ENCODE results near the gene TRPV2.

The TRPV2 gene

GRCh38 chr17:16425698-16426659, 10.6 kb downstream of the TRPV2 start:
- no peak overlapping the region for H3K9ac ChIP-seq (ENCODE audit: insufficient read length, low read depth)
- H3K36me3 ChIP-seq (ENCODE audit: insufficient read depth, insufficient read length, low read length) = no peaks in the 10 kb centered on the region
- no peaks in the 10 kb centered on the region for H3K27me3 ChIP-seq (ENCODE audit: insufficient read depth, insufficient read length)
- H3K4me1 ChIP-seq (ENCODE audit: insufficient read depth, insufficient read length) = peaks cover 8% of the 10 kb centered on the region
- no peaks in the 10 kb centered on the region for H3K9me3 ChIP-seq (ENCODE audit: insufficient read depth, low read length)
- no peak overlapping the region for H3K4me3 ChIP-seq (ENCODE audit: insufficient read length, low read depth)
- TF ChIP-seq ZNF274 (IDR thresholded peaks at IDR 0.05; ENCODE audit: low read depth, low read length) = no peak
- no peak for TF ChIP-seq YY1 (IDR thresholded peaks at IDR 0.05; ENCODE audit: insufficient read depth, insufficient read length)
- no peak for TF ChIP-seq SUZ12 (IDR thresholded peaks at IDR 0.05; ENCODE audit: extremely low read depth, insufficient read depth, insufficient read length)
- no peak for DNase-seq (ENCODE audit: low read depth, low spot score)

GRCh38 chr17:16427020-16427419, 11.6 kb downstream of the TRPV2 start:
- Histone ChIP-seq H3K27me3 (ENCODE audit: insufficient read depth, insufficient read length) (no peaks in the 10 kb centered on the region), H3K4me1 (ENCODE audit: insufficient read depth, insufficient read length) (peaks cover 8% of the 10 kb centered on the region), H3K4me3 (ENCODE audit: insufficient read length, low read depth) (no peak overlapping the region), H3K9ac (ENCODE audit: insufficient read length, low read depth) (no peak overlapping the region), H3K9me3 (ENCODE audit: insufficient read depth, low read length) (no peaks in the 10 kb centered on the region), H3K36me3 (ENCODE audit: insufficient read depth, insufficient read length, low read length) (no peaks in the 10 kb centered on the region)
- TF ChIP-seq SUZ12 (IDR thresholded peaks at IDR 0.05; ENCODE audit: extremely low read depth, insufficient read depth, insufficient read length) (no peak), YY1 (IDR thresholded peaks at IDR 0.05; ENCODE audit: insufficient read depth, insufficient read length) (no peak), ZNF274 (IDR thresholded peaks at IDR 0.05; ENCODE audit: low read depth, low read length) (no peak)
- no peak for DNase-seq (ENCODE audit: low read depth, low spot score)

GRCh38 chr17:16428098-16428882, 12.9 kb downstream of the TRPV2 start:
- Histone ChIP-seq H3K9me3 (ENCODE audit: insufficient read depth, low read length) (no peaks in the 10 kb centered on the region), H3K4me1 (ENCODE audit: insufficient read depth, insufficient read length) (peaks cover 8% of the 10 kb centered on the region), H3K9ac (ENCODE audit: insufficient read length, low read depth) (no peak overlapping the region), H3K27me3 (ENCODE audit: insufficient read depth, insufficient read length) (no peaks in the 10 kb centered on the region), H3K36me3 (ENCODE audit: insufficient read depth, insufficient read length, low read length) (no peaks in the 10 kb centered on the region), H3K4me3 (ENCODE audit: insufficient read length, low read depth) (no peak overlapping the region)
- DNase-seq (ENCODE audit: low read depth, low spot score) = no peak
- no peak for TF ChIP-seq YY1 (IDR thresholded peaks at IDR 0.05; ENCODE audit: insufficient read depth, insufficient read length)
- TF ChIP-seq SUZ12 (IDR thresholded peaks at IDR 0.05; ENCODE audit: extremely low read depth, insufficient read depth, insufficient read length) = no peak
- no peak for TF ChIP-seq ZNF274 (IDR thresholded peaks at IDR 0.05; ENCODE audit: low read depth, low read length)

- no peaks in the 10 kb centered on the region for H3K36me3 ChIP-seq (ENCODE audit: insufficient read depth, insufficient read length, low read length)
- TF ChIP-seq ZNF274 (IDR thresholded peaks at IDR 0.05; ENCODE audit: low read depth, low read length) = no peak
- TF ChIP-seq YY1 (IDR thresholded peaks at IDR 0.05; ENCODE audit: insufficient read depth, insufficient read length) = no peak
- TF ChIP-seq SUZ12 (IDR thresholded peaks at IDR 0.05; ENCODE audit: extremely low read depth, insufficient read depth, insufficient read length) = no peak
- no peak overlapping the region for H3K4me3 ChIP-seq (ENCODE audit: insufficient read length, low read depth)
- peaks cover 6% of the 10 kb centered on the region for H3K4me1 ChIP-seq (ENCODE audit: insufficient read depth, insufficient read length)
- H3K9ac ChIP-seq (ENCODE audit: insufficient read length, low read depth) = no peak overlapping the region
- no peak for DNase-seq (ENCODE audit: low read depth, low spot score)
- no peaks in the 10 kb centered on the region for H3K27me3 ChIP-seq (ENCODE audit: insufficient read depth, insufficient read length)
- no peaks in the 10 kb centered on the region for H3K9me3 ChIP-seq (ENCODE audit: insufficient read depth, low read length)
These were observed 13.7 kb downstream of the TRPV2 start for GRCh38 chr17:16429083-16429482.

- H3K4me3 ChIP-seq (ENCODE audit: insufficient read length, low read depth) = no peak overlapping the region
- no peak overlapping the region for H3K9ac ChIP-seq (ENCODE audit: insufficient read length, low read depth)
- TF ChIP-seq ZNF274 (IDR thresholded peaks at IDR 0.05; ENCODE audit: low read depth, low read length) (no peak), YY1 (IDR thresholded peaks at IDR 0.05; ENCODE audit: insufficient read depth, insufficient read length) (no peak), SUZ12 (IDR thresholded peaks at IDR 0.05; ENCODE audit: extremely low read depth, insufficient read depth, insufficient read length) (no peak)
- no peaks in the 10 kb centered on the region for H3K27me3 ChIP-seq (ENCODE audit: insufficient read depth, insufficient read length)
- DNase-seq (ENCODE audit: low read depth, low spot score) = no peak
- H3K36me3 ChIP-seq (ENCODE audit: insufficient read depth, insufficient read length, low read length) = no peaks in the 10 kb centered on the region
- no peaks in the 10 kb centered on the region for H3K9me3 ChIP-seq (ENCODE audit: insufficient read depth, low read length)
- H3K4me1 ChIP-seq (ENCODE audit: insufficient read depth, insufficient read length) = peaks cover 16% of the 10 kb centered on the region
These were observed 15.3 kb downstream of the TRPV2 start for GRCh38 chr17:16430650-16431049.

GRCh38 chr17:16432017-16432416, 16.6 kb downstream of the TRPV2 start:
- Histone ChIP-seq H3K4me3 (ENCODE audit: insufficient read length, low read depth) (no peak overlapping the region), H3K9me3 (ENCODE audit: insufficient read depth, low read length) (no peaks in the 10 kb centered on the region), H3K9ac (ENCODE audit: insufficient read length, low read depth) (no peak overlapping the region), H3K27me3 (ENCODE audit: insufficient read depth, insufficient read length) (no peaks in the 10 kb centered on the region), H3K4me1 (ENCODE audit: insufficient read depth, insufficient read length) (peaks cover 12% of the 10 kb centered on the region), H3K36me3 (ENCODE audit: insufficient read depth, insufficient read length, low read length) (no peaks in the 10 kb centered on the region)
- no peak for DNase-seq (ENCODE audit: low read depth, low spot score)
- TF ChIP-seq ZNF274 (IDR thresholded peaks at IDR 0.05; ENCODE audit: low read depth, low read length) (no peak), YY1 (IDR thresholded peaks at IDR 0.05; ENCODE audit: insufficient read depth, insufficient read length) (no peak), SUZ12 (IDR thresholded peaks at IDR 0.05; ENCODE audit: extremely low read depth, insufficient read depth, insufficient read length) (no peak)

- no peaks in the 10 kb centered on the region for H3K36me3 ChIP-seq (ENCODE audit: insufficient read depth, insufficient read length, low read length)
- H3K9ac ChIP-seq (ENCODE audit: insufficient read length, low read depth) = no peak overlapping the region
- TF ChIP-seq ZNF274 (IDR thresholded peaks at IDR 0.05; ENCODE audit: low read depth, low read length) (no peak), SUZ12 (IDR thresholded peaks at IDR 0.05; ENCODE audit: extremely low read depth, insufficient read depth, insufficient read length) (no peak), YY1 (IDR thresholded peaks at IDR 0.05; ENCODE audit: insufficient read depth, insufficient read length) (no peak)
- H3K4me1 ChIP-seq (ENCODE audit: insufficient read depth, insufficient read length) = peaks cover 10% of the 10 kb centered on the region
- no peak for DNase-seq (ENCODE audit: low read depth, low spot score)
- no peaks in the 10 kb centered on the region for H3K27me3 ChIP-seq (ENCODE audit: insufficient read depth, insufficient read length)
- H3K4me3 ChIP-seq (ENCODE audit: insufficient read length, low read depth) = no peak overlapping the region
- H3K9me3 ChIP-seq (ENCODE audit: insufficient read depth, low read length) = no peaks in the 10 kb centered on the region
These were observed 18.1 kb downstream of the TRPV2 start for GRCh38 chr17:16433514-16433913.

All from NT2/D1 (cell line).